ENCODE measurements around the gene AAR2. TPM values are rescaled to one million over a fixed set of nuclear protein-coding genes. Genes with fewer than 3 reads are reported as not detected.
A peak's percentile ranks its signal among the peaks of the same experiment; 100 is the strongest.

AAR2 gene
- total RNA-seq, 3 donors from 2014 or later (not counting 1 experiment from before 2014, with no cell fraction given): 22.6 to 26.5 (median 25.6) TPM

DNA sequence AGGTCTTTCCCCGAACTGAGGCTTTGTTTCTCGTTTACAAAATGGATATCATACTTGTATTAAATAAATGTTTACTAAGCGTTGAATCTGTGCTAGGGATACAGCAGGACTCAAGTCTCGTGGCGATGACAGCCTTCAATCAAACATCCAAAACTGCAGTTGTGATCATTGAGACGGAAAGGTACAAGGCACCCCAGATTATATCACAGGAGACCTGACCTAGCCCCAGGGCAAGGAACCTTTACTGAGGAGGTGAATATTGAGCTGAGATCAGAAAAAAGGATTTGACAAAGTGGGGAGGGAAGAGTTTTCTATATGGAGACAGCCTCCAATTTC, 476 bp downstream of the AAR2 start:
- intact Hi-C loops (cut with micrococcal nuclease): no loop called here
- Histone ChIP-seq H3K27ac (ENCODE audit: low read length) (peak overlapping the region; percentile 71), H3K36me3 (ENCODE audit: control insufficient read depth, insufficient read depth, low read length) (peaks cover 10% of the 10 kb centered on the region), H3K27me3 (ENCODE audit: control insufficient read depth, insufficient read depth, low read length) (no peaks in the 10 kb centered on the region), H3K4me1 (ENCODE audit: control insufficient read depth, insufficient read depth, low read length) (peaks cover 19% of the 10 kb centered on the region), H3K4me3 (ENCODE audit: low read length) (peak overlapping the region; percentile 83), H3K9me3 (ENCODE audit: control insufficient read depth, insufficient read depth, low read length) (no peaks in the 10 kb centered on the region)
- peaks cover 0 to 11% of the 10 kb centered on the region in 2 donors for H3K27me3 Mint-ChIP-seq (ENCODE audit: low read depth in 2 of 2)
- H3K36me3 Mint-ChIP-seq: no peaks in the 10 kb centered on the region
- H3K9me3 Mint-ChIP-seq: no peaks in the 10 kb centered on the region
- H3K4me1 Mint-ChIP-seq: peaks cover 33 to 38% of the 10 kb centered on the region in 2 donors
- H3K4me3 Mint-ChIP-seq: peak overlapping the region; percentile 99
- WGBS (ENCODE audit: insufficient coverage): 0% methylated on average over 3 of the region's 6 CpGs
- peak overlapping the region; percentile 93 to 94 for H3K27ac Mint-ChIP-seq
- TF ChIP-seq, protein P1, sequence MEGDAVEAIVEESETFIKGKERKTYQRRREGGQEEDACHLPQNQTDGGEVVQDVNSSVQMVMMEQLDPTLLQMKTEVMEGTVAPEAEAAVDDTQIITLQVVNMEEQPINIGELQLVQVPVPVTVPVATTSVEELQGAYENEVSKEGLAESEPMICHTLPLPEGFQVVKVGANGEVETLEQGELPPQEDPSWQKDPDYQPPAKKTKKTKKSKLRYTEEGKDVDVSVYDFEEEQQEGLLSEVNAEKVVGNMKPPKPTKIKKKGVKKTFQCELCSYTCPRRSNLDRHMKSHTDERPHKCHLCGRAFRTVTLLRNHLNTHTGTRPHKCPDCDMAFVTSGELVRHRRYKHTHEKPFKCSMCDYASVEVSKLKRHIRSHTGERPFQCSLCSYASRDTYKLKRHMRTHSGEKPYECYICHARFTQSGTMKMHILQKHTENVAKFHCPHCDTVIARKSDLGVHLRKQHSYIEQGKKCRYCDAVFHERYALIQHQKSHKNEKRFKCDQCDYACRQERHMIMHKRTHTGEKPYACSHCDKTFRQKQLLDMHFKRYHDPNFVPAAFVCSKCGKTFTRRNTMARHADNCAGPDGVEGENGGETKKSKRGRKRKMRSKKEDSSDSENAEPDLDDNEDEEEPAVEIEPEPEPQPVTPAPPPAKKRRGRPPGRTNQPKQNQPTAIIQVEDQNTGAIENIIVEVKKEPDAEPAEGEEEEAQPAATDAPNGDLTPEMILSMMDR (IDR thresholded peaks at IDR 0.05): no peak
- ATAC-seq (peak in 2 of 3 donors; percentile 4 to 18), DNase-seq (no peak)

DNA sequence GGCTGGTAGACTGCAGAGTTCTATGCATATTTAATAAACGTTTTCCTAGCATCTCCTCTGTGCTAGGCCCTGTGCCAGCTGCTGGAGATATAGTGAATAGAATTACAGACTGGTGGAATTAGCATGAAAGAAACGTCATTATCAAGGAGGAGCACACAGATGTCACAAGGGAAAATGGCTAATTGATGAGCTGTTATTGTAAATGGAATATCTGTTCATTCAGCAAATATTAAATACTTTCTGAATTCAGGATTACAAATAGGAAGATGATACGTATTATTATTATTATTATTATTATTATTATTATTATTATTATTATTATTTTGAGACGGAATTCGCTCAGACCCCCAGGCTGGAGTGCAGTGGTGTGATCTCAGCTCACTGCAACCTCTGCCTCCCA, 1.2 kb downstream of the AAR2 start:
- Mint-ChIP-seq H3K9me3 (no peaks in the 10 kb centered on the region), H3K36me3 (no peaks in the 10 kb centered on the region), H3K4me1 (peaks cover 33 to 38% of the 10 kb centered on the region in 2 donors), H3K27me3 (ENCODE audit: low read depth in 2 of 2) (peaks cover 0 to 6% of the 10 kb centered on the region in 2 donors), H3K4me3 (peak overlapping the region; percentile 99), H3K27ac (peak overlapping the region; percentile 93 to 94)
- TF ChIP-seq, protein P1 (IDR thresholded peaks at IDR 0.05): no peak
- DNase-seq (no peak), ATAC-seq (no peak)
- H3K4me1 ChIP-seq (ENCODE audit: control insufficient read depth, insufficient read depth, low read length): peaks cover 19% of the 10 kb centered on the region
- peaks cover 10% of the 10 kb centered on the region for H3K36me3 ChIP-seq (ENCODE audit: control insufficient read depth, insufficient read depth, low read length)
- no peaks in the 10 kb centered on the region for H3K27me3 ChIP-seq (ENCODE audit: control insufficient read depth, insufficient read depth, low read length)
- no peak overlapping the region for H3K27ac ChIP-seq (ENCODE audit: low read length)
- intact Hi-C loops (cut with micrococcal nuclease): no loop called here
- H3K9me3 ChIP-seq (ENCODE audit: control insufficient read depth, insufficient read depth, low read length): no peaks in the 10 kb centered on the region
- WGBS (ENCODE audit: insufficient coverage): 72% methylated on average over 4 of the region's 5 CpGs
- no peak overlapping the region for H3K4me3 ChIP-seq (ENCODE audit: low read length)

DNA sequence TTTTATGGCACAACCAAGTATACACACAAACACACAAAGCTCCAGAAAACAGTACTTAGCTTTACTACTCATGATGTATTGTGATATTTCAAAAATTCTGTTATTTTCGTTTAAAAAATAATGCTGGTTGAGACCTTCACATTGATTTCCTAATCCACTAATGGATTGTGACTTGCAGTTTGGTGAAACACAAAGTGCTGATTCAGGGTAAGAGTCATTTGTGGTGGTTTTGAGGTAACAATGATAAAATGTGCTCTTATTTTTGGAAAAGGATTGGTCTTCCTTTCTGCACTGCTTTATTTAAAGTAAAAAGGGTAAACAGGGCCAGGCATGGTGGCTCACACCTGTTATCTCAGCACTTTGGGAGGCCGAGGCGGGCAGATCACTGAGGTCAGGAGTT, 1.9 kb downstream of the AAR2 start:
- DNase-seq (no peak), ATAC-seq (no peak)
- no peaks in the 10 kb centered on the region for H3K36me3 Mint-ChIP-seq
- Histone ChIP-seq H3K4me1 (ENCODE audit: control insufficient read depth, insufficient read depth, low read length) (peaks cover 19% of the 10 kb centered on the region), H3K27me3 (ENCODE audit: control insufficient read depth, insufficient read depth, low read length) (no peaks in the 10 kb centered on the region), H3K36me3 (ENCODE audit: control insufficient read depth, insufficient read depth, low read length) (peaks cover 14% of the 10 kb centered on the region), H3K9me3 (ENCODE audit: control insufficient read depth, insufficient read depth, low read length) (no peaks in the 10 kb centered on the region), H3K27ac (ENCODE audit: low read length) (no peak overlapping the region), H3K4me3 (ENCODE audit: low read length) (no peak overlapping the region)
- H3K27ac Mint-ChIP-seq: no peak overlapping the region
- no peaks in the 10 kb centered on the region for H3K27me3 Mint-ChIP-seq (ENCODE audit: low read depth in 2 of 2)
- TF ChIP-seq, protein P1 (IDR thresholded peaks at IDR 0.05): no peak
- 92% methylated on average over 2 of the region's 3 CpGs for WGBS (ENCODE audit: insufficient coverage)
- H3K4me3 Mint-ChIP-seq: no peak overlapping the region
- no peaks in the 10 kb centered on the region for H3K9me3 Mint-ChIP-seq
- intact Hi-C loops (cut with micrococcal nuclease): no loop called here
- H3K4me1 Mint-ChIP-seq: peaks cover 33 to 38% of the 10 kb centered on the region in 2 donors

DNA sequence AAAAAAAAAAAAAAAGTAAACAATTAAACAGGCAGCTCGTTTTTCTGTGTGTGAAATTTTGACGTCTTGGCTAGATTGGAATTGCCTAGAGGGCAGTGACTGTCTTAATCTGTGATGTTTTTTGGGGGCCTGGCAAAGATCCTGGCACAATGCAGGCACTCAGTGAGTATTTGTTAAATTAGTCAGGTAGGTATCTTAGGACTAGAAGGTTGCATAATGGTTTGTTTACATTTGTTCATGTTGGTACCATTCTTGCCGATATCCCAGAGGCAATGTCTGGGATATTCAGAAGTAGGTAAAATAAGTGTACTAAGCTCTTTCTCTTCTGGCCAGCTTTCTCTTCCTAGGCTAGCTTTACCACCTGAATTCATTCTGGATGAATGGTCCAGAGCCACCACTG, 2.5 kb downstream of the AAR2 start:
- peaks cover 19% of the 10 kb centered on the region for H3K4me1 ChIP-seq (ENCODE audit: control insufficient read depth, insufficient read depth, low read length)
- TF ChIP-seq, protein P1 (IDR thresholded peaks at IDR 0.05): no peak
- H3K36me3 ChIP-seq (ENCODE audit: control insufficient read depth, insufficient read depth, low read length): peaks cover 19% of the 10 kb centered on the region
- H3K4me3 Mint-ChIP-seq: peak overlapping the region; percentile 62
- no peaks in the 10 kb centered on the region for H3K36me3 Mint-ChIP-seq
- no peak overlapping the region for H3K27ac ChIP-seq (ENCODE audit: low read length)
- peaks cover 33 to 38% of the 10 kb centered on the region in 2 donors for H3K4me1 Mint-ChIP-seq
- WGBS (ENCODE audit: insufficient coverage): 85% methylated on average over 3 of the region's 3 CpGs
- no peaks in the 10 kb centered on the region for H3K27me3 ChIP-seq (ENCODE audit: control insufficient read depth, insufficient read depth, low read length)
- ATAC-seq: no peak
- H3K4me3 ChIP-seq (ENCODE audit: low read length): no peak overlapping the region
- intact Hi-C loops (cut with micrococcal nuclease): no loop called here
- no peaks in the 10 kb centered on the region for H3K9me3 Mint-ChIP-seq
- H3K27ac Mint-ChIP-seq: peak overlapping the region; percentile 44 to 51
- H3K9me3 ChIP-seq (ENCODE audit: control insufficient read depth, insufficient read depth, low read length): no peaks in the 10 kb centered on the region
- no peak for DNase-seq
- H3K27me3 Mint-ChIP-seq (ENCODE audit: low read depth in 2 of 2): no peaks in the 10 kb centered on the region

Data from natural killer cell (primary cell).